ENCODE data around the gene SUSD2. TPM values are rescaled to one million over a fixed set of nuclear protein-coding genes. Genes with fewer than 3 reads are reported as not detected.
"Not testable (repeated sequence)": the region's sequence is repeated elsewhere in the genome, so short reads cannot be mapped to it uniquely, and the experiment has no call there.

SUSD2 gene
- total RNA-seq, 6 experiments from 2014 or later, result 0.11 to 0.24 (median 0.19) TPM

DNA sequence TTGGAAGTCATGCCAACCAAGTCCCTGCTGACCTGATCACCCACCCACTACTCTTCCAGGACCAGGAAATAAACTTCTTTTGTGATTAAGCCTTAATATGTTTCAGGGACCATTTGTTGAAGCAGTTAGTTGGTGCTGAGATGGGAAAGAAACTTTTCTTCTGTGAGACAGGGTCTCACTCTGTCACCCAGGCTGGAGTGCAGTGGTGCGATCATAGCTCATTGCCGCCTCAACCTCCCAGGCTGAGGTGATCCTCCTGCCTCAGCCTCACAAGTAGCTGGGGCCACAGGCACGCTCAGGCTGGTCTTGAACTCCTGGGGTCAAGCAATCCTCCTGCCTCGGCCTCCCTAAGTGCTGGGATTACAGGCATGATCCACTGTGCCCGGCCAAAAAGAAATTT is 10.6 kb downstream of the SUSD2 start:
- Mint-ChIP-seq H3K4me3 (no peak overlapping the region), H3K9me3 (no peaks in the 10 kb centered on the region), H3K36me3 (ENCODE audit: low read depth) (no peaks in the 10 kb centered on the region), H3K27ac (no peak overlapping the region), H3K27me3 (ENCODE audit: insufficient read depth) (peaks cover 4% of the 10 kb centered on the region), H3K4me1 (ENCODE audit: low read depth) (peaks cover 6% of the 10 kb centered on the region)
- TF ChIP-seq, protein P1, sequence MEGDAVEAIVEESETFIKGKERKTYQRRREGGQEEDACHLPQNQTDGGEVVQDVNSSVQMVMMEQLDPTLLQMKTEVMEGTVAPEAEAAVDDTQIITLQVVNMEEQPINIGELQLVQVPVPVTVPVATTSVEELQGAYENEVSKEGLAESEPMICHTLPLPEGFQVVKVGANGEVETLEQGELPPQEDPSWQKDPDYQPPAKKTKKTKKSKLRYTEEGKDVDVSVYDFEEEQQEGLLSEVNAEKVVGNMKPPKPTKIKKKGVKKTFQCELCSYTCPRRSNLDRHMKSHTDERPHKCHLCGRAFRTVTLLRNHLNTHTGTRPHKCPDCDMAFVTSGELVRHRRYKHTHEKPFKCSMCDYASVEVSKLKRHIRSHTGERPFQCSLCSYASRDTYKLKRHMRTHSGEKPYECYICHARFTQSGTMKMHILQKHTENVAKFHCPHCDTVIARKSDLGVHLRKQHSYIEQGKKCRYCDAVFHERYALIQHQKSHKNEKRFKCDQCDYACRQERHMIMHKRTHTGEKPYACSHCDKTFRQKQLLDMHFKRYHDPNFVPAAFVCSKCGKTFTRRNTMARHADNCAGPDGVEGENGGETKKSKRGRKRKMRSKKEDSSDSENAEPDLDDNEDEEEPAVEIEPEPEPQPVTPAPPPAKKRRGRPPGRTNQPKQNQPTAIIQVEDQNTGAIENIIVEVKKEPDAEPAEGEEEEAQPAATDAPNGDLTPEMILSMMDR (IDR thresholded peaks at IDR 0.05), result no peak
- DNase-seq, result no peak

DNA sequence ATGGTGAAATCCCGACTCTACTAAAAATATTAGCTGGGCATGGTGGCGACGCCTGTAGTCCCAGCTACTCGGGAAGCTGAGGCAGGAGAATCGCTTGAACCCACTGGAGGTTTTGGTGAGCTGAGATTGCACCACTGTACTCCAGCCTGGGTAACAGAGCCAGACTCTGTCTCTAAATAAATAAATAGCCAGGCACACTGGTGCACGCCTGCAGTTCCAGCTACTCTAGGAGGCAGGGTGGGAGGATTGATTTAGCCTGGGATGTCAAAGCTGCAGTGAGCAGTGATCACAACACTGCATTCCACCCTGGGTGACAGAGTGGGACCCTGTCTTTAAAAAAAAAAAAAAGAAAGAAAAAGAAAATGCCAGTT is 17.4 kb downstream of the SUSD2 start:
- peaks cover 42% of the 10 kb centered on the region for H3K4me1 Mint-ChIP-seq (ENCODE audit: low read depth)

DNA sequence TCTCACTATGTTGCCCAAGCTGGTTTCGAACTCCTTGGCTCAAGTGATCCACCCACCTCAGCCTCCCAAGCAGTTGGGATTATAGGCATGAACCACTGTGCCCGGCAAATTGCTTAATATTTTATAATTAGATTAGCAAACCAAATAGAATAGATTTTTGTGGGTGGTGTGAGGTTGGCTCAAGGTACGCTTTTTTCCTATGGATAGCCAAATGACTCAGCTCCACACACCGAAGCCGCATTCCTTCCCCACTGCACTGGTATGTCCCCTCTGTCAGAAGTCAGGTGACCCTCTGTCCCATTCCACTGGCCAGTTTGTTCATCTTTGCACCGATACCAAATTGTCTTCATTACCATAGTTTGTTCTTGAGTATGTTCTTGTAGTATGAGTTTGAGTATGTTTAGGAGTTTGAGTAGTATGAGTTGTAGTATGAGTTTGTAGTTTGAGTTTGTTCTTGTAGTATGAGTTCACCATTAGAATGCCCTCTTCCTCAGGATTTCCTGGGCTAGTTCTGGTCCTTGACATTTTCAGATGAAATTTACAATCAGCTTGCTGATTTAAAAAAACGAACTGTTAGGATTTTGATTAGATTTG is 19.4 kb downstream of the SUSD2 start:
- TF ChIP-seq, protein P1 (IDR thresholded peaks at IDR 0.05), result no peak
- Mint-ChIP-seq H3K9me3 (no peaks in the 10 kb centered on the region), H3K4me1 (ENCODE audit: low read depth) (peaks cover 62% of the 10 kb centered on the region), H3K36me3 (ENCODE audit: low read depth) (peaks cover 7% of the 10 kb centered on the region; the same call in 1 of the 2 replicates), H3K27me3 (ENCODE audit: insufficient read depth) (peaks cover 7% of the 10 kb centered on the region), H3K4me3 (peak overlapping the region; percentile 18; the same call in 1 of the 2 replicates), H3K27ac (peak overlapping the region; percentile 71)
- DNase-seq, result peak; percentile 68

More for the DNA sequence above, 17.4 kb downstream of the SUSD2 start:
- H3K36me3 Mint-ChIP-seq (ENCODE audit: low read depth), result no peaks in the 10 kb centered on the region
- H3K9me3 Mint-ChIP-seq, result no peaks in the 10 kb centered on the region
- H3K27ac Mint-ChIP-seq, result no peak overlapping the region
- peaks cover 7% of the 10 kb centered on the region for H3K27me3 Mint-ChIP-seq (ENCODE audit: insufficient read depth)
- TF ChIP-seq, protein P1 (IDR thresholded peaks at IDR 0.05), result no peak
- DNase-seq, result no peak
- H3K4me3 Mint-ChIP-seq, result no peak overlapping the region

GRCh38 chr22:24201681-24202614 is 20.7 kb downstream of the SUSD2 start:
- no peaks in the 10 kb centered on the region for H3K9me3 Mint-ChIP-seq
- H3K36me3 Mint-ChIP-seq (ENCODE audit: low read depth), result peaks cover 7% of the 10 kb centered on the region; the same call in 1 of the 2 replicates
- peaks cover 4% of the 10 kb centered on the region for H3K27me3 Mint-ChIP-seq (ENCODE audit: insufficient read depth)
- no peak overlapping the region for H3K4me3 Mint-ChIP-seq
- TF ChIP-seq, protein P1 (IDR thresholded peaks at IDR 0.05), result no peak
- peak overlapping the region; percentile 71 for H3K27ac Mint-ChIP-seq
- H3K4me1 Mint-ChIP-seq (ENCODE audit: low read depth), result peaks cover 73% of the 10 kb centered on the region
- DNase-seq, result no peak

- H3K27me3 Mint-ChIP-seq (ENCODE audit: insufficient read depth); H3K36me3 Mint-ChIP-seq (ENCODE audit: low read depth); DNase-seq; H3K9me3 Mint-ChIP-seq; H3K4me3 Mint-ChIP-seq: not testable (repeated sequence)
- H3K27ac Mint-ChIP-seq, result peak overlapping the region; percentile 43; the same call in 1 of the 2 replicates
- H3K4me1 Mint-ChIP-seq (ENCODE audit: low read depth), result peaks cover 82% of the 10 kb centered on the region
Observed at GRCh38 chr22:24203856-24204255, 22.6 kb downstream of the SUSD2 start.
